H9 (cell line): ENCODE measurements around the gene TELO2. TPM values are rescaled to one million over a fixed set of nuclear protein-coding genes. Genes with fewer than 3 reads are reported as not detected.

Experiments
- DNase-seq: peaks from one replicate; pipeline ENCODE4 v3.0.0-alpha.2; 2017
- H2AFZ ChIP-seq: one replicate; pipeline ENCODE4 v1.6.1; 2013; ENCODE audit warnings: mild to moderate bottlenecking, low read length, control low read depth, moderate library complexity
- H2AK5ac ChIP-seq: 2 replicates; pipeline ENCODE4 v1.6.1; 2013; ENCODE audit warnings: low read length, control low read depth, mixed read lengths; ENCODE audit not compliant: insufficient read length
- H2BK120ac ChIP-seq: one replicate; pipeline ENCODE4 v1.6.1; 2013; ENCODE audit warnings: low read depth, mild to moderate bottlenecking, low read length, control low read depth, inconsistent platforms; ENCODE audit not compliant: poor library complexity, severe bottlenecking
- H2BK12ac ChIP-seq: 2 replicates; pipeline ENCODE4 v1.6.1; 2013; ENCODE audit warnings: low read length, control low read depth, mixed read lengths, low read depth; ENCODE audit not compliant: insufficient read length
- H2BK15ac ChIP-seq: 2 replicates; pipeline ENCODE4 v1.6.1; 2013; ENCODE audit warnings: low read depth, low read length, control low read depth
- H2BK20ac ChIP-seq: one replicate; pipeline ENCODE4 v1.6.1; 2013; ENCODE audit warnings: low read depth, mild to moderate bottlenecking, low read length, control low read depth, inconsistent platforms; ENCODE audit not compliant: poor library complexity, severe bottlenecking
- H2BK5ac ChIP-seq: 2 replicates; pipeline ENCODE4 v1.6.1; 2013; ENCODE audit warnings: low read length, control low read depth, mixed read lengths; ENCODE audit not compliant: insufficient read length
- H3K14ac ChIP-seq: 2 replicates; pipeline ENCODE4 v1.6.1; 2013; ENCODE audit warnings: low read length, control low read depth; ENCODE audit not compliant: insufficient read depth
- H3K18ac ChIP-seq: 2 replicates; pipeline ENCODE4 v1.6.1; 2013; ENCODE audit warnings: low read depth, mild to moderate bottlenecking, mixed read lengths, low read length, control low read depth; ENCODE audit not compliant: insufficient read length
- H3K23ac ChIP-seq: 2 replicates; pipeline ENCODE4 v1.6.1; 2013; ENCODE audit warnings: low read length, control low read depth, mixed read lengths, low read depth; ENCODE audit not compliant: insufficient read length
- H3K23me2 ChIP-seq: 2 replicates; pipeline ENCODE4 v1.6.1; 2013; ENCODE audit warnings: low read depth, mild to moderate bottlenecking, mixed read lengths, low read length, control low read depth; ENCODE audit not compliant: insufficient read length, poor library complexity, severe bottlenecking
- H3K27ac ChIP-seq: 2 replicates; pipeline ENCODE4 v1.5.1; 2013; ENCODE audit warnings: low read length, control low read depth, mixed read lengths, low read depth; ENCODE audit not compliant: insufficient read length
- H3K27me3 ChIP-seq: 2 replicates; pipeline ENCODE4 v1.6.1; 2013; ENCODE audit warnings: low read length, control low read depth, inconsistent platforms; ENCODE audit not compliant: insufficient read depth
- H3K4ac ChIP-seq: 2 replicates; pipeline ENCODE4 v1.6.1; 2013; ENCODE audit warnings: low read depth, mild to moderate bottlenecking, control low read depth, inconsistent platforms, low read length, moderate library complexity
- H3K4me1 ChIP-seq: 2 replicates; pipeline ENCODE4 v1.6.1; 2013; ENCODE audit warnings: low read length, control low read depth, inconsistent platforms; ENCODE audit not compliant: insufficient read depth
- H3K4me2 ChIP-seq: 2 replicates; pipeline ENCODE4 v1.6.1; 2013; ENCODE audit warnings: low read length, control low read depth, mixed read lengths; ENCODE audit not compliant: insufficient read length, insufficient read depth
- H3K56ac ChIP-seq: 2 replicates; pipeline ENCODE4 v1.6.1; 2013; ENCODE audit warnings: low read depth, mild to moderate bottlenecking, mixed read lengths, low read length, control low read depth; ENCODE audit not compliant: insufficient read length
- H3K79me1 ChIP-seq: 2 replicates; pipeline ENCODE4 v1.6.1; 2013; ENCODE audit warnings: low read depth, mild to moderate bottlenecking, moderate library complexity, low read length, control low read depth, inconsistent platforms; ENCODE audit not compliant: insufficient read depth, poor library complexity, severe bottlenecking
- H3K79me2 ChIP-seq: 2 replicates; pipeline ENCODE4 v1.6.1; 2013; ENCODE audit warnings: low read length, control low read depth, inconsistent platforms; ENCODE audit not compliant: insufficient read depth
- H3K9ac ChIP-seq: 2 replicates; pipeline ENCODE4 v1.6.1; 2013; ENCODE audit warnings: low read length, control low read depth, mixed read lengths; ENCODE audit not compliant: insufficient read length; ENCODE audit errors: extremely low read depth
- H3K9me3 ChIP-seq: one replicate; pipeline ENCODE4 v1.6.1; 2013; ENCODE audit warnings: low read depth, low read length, inconsistent platforms; ENCODE audit not compliant: control insufficient read depth
- H3T11ph ChIP-seq: one replicate; pipeline ENCODE4 v1.6.1; 2013; ENCODE audit warnings: mild to moderate bottlenecking, low read length, control low read depth, inconsistent platforms
- H4K20me1 ChIP-seq: one replicate; pipeline ENCODE4 v1.6.1; 2013; ENCODE audit not compliant: control insufficient read depth, insufficient read length, insufficient read depth
- H4K5ac ChIP-seq: 2 replicates; pipeline ENCODE4 v1.6.1; 2013; ENCODE audit warnings: low read depth, mild to moderate bottlenecking, mixed read lengths, low read length, control low read depth; ENCODE audit not compliant: insufficient read length
- H4K8ac ChIP-seq: replicated peaks from 2 replicates; pipeline ENCODE4 v1.6.1; 2013; ENCODE audit warnings: low read length, control low read depth, mixed read lengths, low read depth; ENCODE audit not compliant: insufficient read length
- H4K91ac ChIP-seq: 2 replicates; pipeline ENCODE4 v1.6.1; 2013; ENCODE audit warnings: low read depth, mild to moderate bottlenecking, moderate library complexity, mixed read lengths, low read length, control low read depth; ENCODE audit not compliant: insufficient read length
- H3K27ac Mint-ChIP-seq, 3 experiments: 2 replicates in 2 of 3; 3 replicates in 1 of 3; pipeline ENCODE4 v1.8.0; 2020 to 2021; ENCODE audit warnings: mixed read lengths in 3 of 3, mild to moderate bottlenecking in 1 of 3, moderate library complexity in 1 of 3
- H3K27me3 Mint-ChIP-seq: 2 replicates; pipeline ENCODE4 v1.8.0; 2021; ENCODE audit warnings: low read depth, mild to moderate bottlenecking, moderate library complexity, mixed read lengths
- H3K36me3 Mint-ChIP-seq, 3 experiments: 2 replicates in 2 of 3; 3 replicates in 1 of 3; pipeline ENCODE4 v1.8.0; 2020 to 2021; ENCODE audit warnings: low read depth in 3 of 3, mixed read lengths in 3 of 3; ENCODE audit not compliant: insufficient read depth in 1 of 3
- H3K4me1 Mint-ChIP-seq, 2 experiments: 2 replicates each; pipeline ENCODE4 v1.8.0; 2020; ENCODE audit warnings: mixed read lengths in 2 of 2
- H3K4me3 Mint-ChIP-seq, 2 experiments: 2 replicates in 1 of 2; 3 replicates in 1 of 2; pipeline ENCODE4 v1.8.0; 2020 to 2021; ENCODE audit warnings: mild to moderate bottlenecking in 2 of 2, mixed read lengths in 2 of 2, moderate library complexity in 1 of 2
- H3K9me3 Mint-ChIP-seq, 2 experiments: 2 replicates in 1 of 2; 3 replicates in 1 of 2; pipeline ENCODE4 v1.8.0; 2020; ENCODE audit warnings: mild to moderate bottlenecking in 2 of 2, mixed read lengths in 2 of 2, moderate library complexity in 1 of 2
- WGBS: extraction: QIAGEN DNeasy Blood & Tissue Kit; methylation state at CpG from one replicate; pipeline ENCODE4 v1.1.7; 2013; ENCODE audit warnings: missing lambda C conversion rate, low lambda C conversion rate, mixed read lengths; ENCODE audit not compliant: insufficient read length; ENCODE audit errors: extremely low coverage; 5-methylcytosine and 5-hydroxymethylcytosine counted together
- total RNA-seq: library from RNA; stranded (reverse); gene quantifications from 2 replicates; pipeline ENCODE4 v1.2.1, GENCODE V29; 2021
- TF ChIP-seq, protein P1 (sequence below): fragments of 200-600 bp; sonication (generic); conservative IDR thresholded peaks from 3 replicates; pipeline ENCODE4 v1.8.0; 2021; ENCODE audit warnings: antibody characterized with exemption, mild to moderate bottlenecking

TELO2 gene
- total RNA-seq, 1 experiment from 2014 or later = 98.9 TPM

DNA sequence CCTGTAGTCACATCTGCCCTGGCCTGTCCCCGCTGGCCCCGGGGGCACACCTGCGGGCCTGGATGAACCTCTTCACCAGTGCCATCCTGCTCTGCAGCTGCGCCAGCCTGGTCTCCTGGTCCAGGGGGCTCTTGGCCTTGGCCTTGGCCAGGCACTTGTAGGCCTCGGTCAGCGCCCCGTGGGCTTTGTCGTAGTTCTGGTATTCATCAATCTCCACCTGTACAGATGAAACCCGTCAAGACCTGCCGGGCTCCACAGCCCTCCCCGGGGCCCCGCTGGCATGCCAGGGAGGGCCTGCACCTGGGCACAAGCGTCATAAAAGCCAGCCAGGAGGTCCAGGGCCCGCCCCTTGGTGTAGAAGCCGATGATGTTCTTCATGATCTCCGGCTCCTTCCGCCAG is 26.7 kb downstream of the TELO2 start:
- Histone ChIP-seq H2BK20ac (no peak overlapping the region), H4K20me1 (no peaks in the 10 kb centered on the region), H3K79me1 (no peaks in the 10 kb centered on the region), H3K27me3 (no peaks in the 10 kb centered on the region), H4K8ac (no peak overlapping the region), H2BK15ac (no peak overlapping the region; the same call in 1 of the 2 replicates), H2AFZ (no peak overlapping the region), H3K79me2 (no peaks in the 10 kb centered on the region), H3K9ac (no peak overlapping the region), H3K23ac (no peak overlapping the region), H4K5ac (no peak overlapping the region), H3K27ac (no peak overlapping the region), H3K4me2 (no peak overlapping the region), H3K9me3 (no peaks in the 10 kb centered on the region), H3K14ac (no peak overlapping the region), H2BK12ac (no peak overlapping the region), H2BK120ac (no peak overlapping the region), H3K4me1 (no peaks in the 10 kb centered on the region), H3K4ac (no peak overlapping the region), H3K18ac (no peak overlapping the region), H2BK5ac (no peak overlapping the region), H2AK5ac (no peak overlapping the region), H3K56ac (no peak overlapping the region), H3T11ph (no peak overlapping the region), H4K91ac (no peak overlapping the region), H3K23me2 (no peaks in the 10 kb centered on the region)
- H3K9me3 Mint-ChIP-seq = peaks cover 2 to 3% of the 10 kb centered on the region in 2 experiments; a peak in 1 of 5 replicates
- WGBS = no CpG with 5 or more reads among the region's 17 CpGs
- no peak overlapping the region for H3K4me3 Mint-ChIP-seq
- H3K27ac Mint-ChIP-seq = no peak overlapping the region
- H3K27me3 Mint-ChIP-seq = no peaks in the 10 kb centered on the region
- DNase-seq = no peak
- no peaks in the 10 kb centered on the region for H3K4me1 Mint-ChIP-seq
- TF ChIP-seq, protein P1, sequence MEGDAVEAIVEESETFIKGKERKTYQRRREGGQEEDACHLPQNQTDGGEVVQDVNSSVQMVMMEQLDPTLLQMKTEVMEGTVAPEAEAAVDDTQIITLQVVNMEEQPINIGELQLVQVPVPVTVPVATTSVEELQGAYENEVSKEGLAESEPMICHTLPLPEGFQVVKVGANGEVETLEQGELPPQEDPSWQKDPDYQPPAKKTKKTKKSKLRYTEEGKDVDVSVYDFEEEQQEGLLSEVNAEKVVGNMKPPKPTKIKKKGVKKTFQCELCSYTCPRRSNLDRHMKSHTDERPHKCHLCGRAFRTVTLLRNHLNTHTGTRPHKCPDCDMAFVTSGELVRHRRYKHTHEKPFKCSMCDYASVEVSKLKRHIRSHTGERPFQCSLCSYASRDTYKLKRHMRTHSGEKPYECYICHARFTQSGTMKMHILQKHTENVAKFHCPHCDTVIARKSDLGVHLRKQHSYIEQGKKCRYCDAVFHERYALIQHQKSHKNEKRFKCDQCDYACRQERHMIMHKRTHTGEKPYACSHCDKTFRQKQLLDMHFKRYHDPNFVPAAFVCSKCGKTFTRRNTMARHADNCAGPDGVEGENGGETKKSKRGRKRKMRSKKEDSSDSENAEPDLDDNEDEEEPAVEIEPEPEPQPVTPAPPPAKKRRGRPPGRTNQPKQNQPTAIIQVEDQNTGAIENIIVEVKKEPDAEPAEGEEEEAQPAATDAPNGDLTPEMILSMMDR = no peak
- H3K36me3 Mint-ChIP-seq = peaks cover 1 to 11% (median 3%) of the 10 kb centered on the region in 3 experiments; a peak in 5 of 7 replicates
